Measurements from ENCODE around the gene PPP4R4.

- TF ChIP-seq CTCF (IDR thresholded peaks at IDR 0.05) (no peak), POLR2A (IDR thresholded peaks at IDR 0.05) (no peak)
Observed at GRCh38 chr14:94269156-94269555, 95.0 kb downstream of the PPP4R4 start.
